WTC11 (cell line): ENCODE data around the gene C16orf54. TPM values are rescaled to one million over a fixed set of nuclear protein-coding genes. Genes with fewer than 3 reads are reported as not detected.
A peak's percentile ranks its signal among the peaks of the same experiment; 100 is the strongest.

Experiments used
- ATAC-seq: fragments of 200-7000 bp; cut with Tn5 transposase; 2 replicates; pipeline ENCODE4 v1.10.0; 2021; ENCODE audit warnings: mild to moderate bottlenecking, moderate library complexity
- CTCF ChIA-PET: fragments of 300-600 bp; sonication (Branson Sonifier 250); formaldehyde crosslinking; loops from one replicate; lab custom pipeline; 2021; ENCODE audit warnings: antibody characterized with exemption; lab: Charles Lee
- POLR2A ChIA-PET: fragments of 350-600 bp; sonication (Branson Sonifier 250); formaldehyde crosslinking; loops from one replicate; lab custom pipeline; 2021; ENCODE audit warnings: antibody characterized with exemption; lab: Charles Lee
- DNase-seq: peaks from one replicate; pipeline ENCODE4 v3.0.0; 2021; ENCODE audit warnings: low spot score
- H3K27ac Mint-ChIP-seq: 2 replicates; pipeline ENCODE4 v1.8.0; 2021; ENCODE audit warnings: mixed read lengths
- H3K27me3 Mint-ChIP-seq: 2 replicates; pipeline ENCODE4 v1.8.0; 2021; ENCODE audit warnings: low read depth, mild to moderate bottlenecking, moderate library complexity, mixed read lengths
- H3K36me3 Mint-ChIP-seq: 2 replicates; pipeline ENCODE4 v1.8.0; 2021; ENCODE audit warnings: mixed read lengths
- H3K4me1 Mint-ChIP-seq: 2 replicates; pipeline ENCODE4 v1.8.0; 2022; ENCODE audit warnings: mixed read lengths
- H3K4me3 Mint-ChIP-seq: 2 replicates; pipeline ENCODE4 v1.8.0; 2021; ENCODE audit warnings: mild to moderate bottlenecking, moderate library complexity, mixed read lengths
- H3K9me3 Mint-ChIP-seq: 2 replicates; pipeline ENCODE4 v1.8.0; 2021; ENCODE audit warnings: mixed read lengths
- ATF1 ChIP-seq: sonication (generic); formaldehyde crosslinking; IDR thresholded peaks from 2 replicates; pipeline ENCODE4 v1.8.1; 2023; ENCODE audit warnings: mild to moderate bottlenecking, moderate library complexity, missing genetic modification reagents
- ATF2 ChIP-seq: sonication (generic); formaldehyde crosslinking; IDR thresholded peaks from 2 replicates; pipeline ENCODE4 v1.8.1; 2022; ENCODE audit warnings: low read depth, missing genetic modification reagents, borderline replicate concordance
- CREB1 ChIP-seq: sonication (generic); formaldehyde crosslinking; IDR thresholded peaks from 2 replicates; pipeline ENCODE4 v1.8.0; 2023; ENCODE audit warnings: mild to moderate bottlenecking, missing genetic modification reagents
- E2F4 ChIP-seq: sonication (generic); formaldehyde crosslinking; IDR thresholded peaks from 2 replicates; pipeline ENCODE4 v1.8.1; 2022; ENCODE audit warnings: low read depth, mild to moderate bottlenecking, moderate library complexity, missing genetic modification reagents, borderline replicate concordance
- EMX1 ChIP-seq: fragments of 250-450 bp; sonication (Bioruptor Pico); IDR thresholded peaks from 2 replicates; pipeline ENCODE4 v1.8.0; 2021; ENCODE audit warnings: mild to moderate bottlenecking
- GRHL2 ChIP-seq: fragments of 250-450 bp; sonication (Bioruptor Pico); IDR thresholded peaks from 2 replicates; pipeline ENCODE4 v1.8.0; 2022; ENCODE audit warnings: mild to moderate bottlenecking, moderate library complexity; ENCODE audit not compliant: insufficient replicate concordance, severe bottlenecking
- HMGA2 ChIP-seq: fragments of 250-450 bp; sonication (Bioruptor Pico); IDR thresholded peaks from 2 replicates; pipeline ENCODE4 v1.4.0; 2021; ENCODE audit warnings: mild to moderate bottlenecking, moderate library complexity
- HMGXB4 ChIP-seq: sonication (generic); formaldehyde crosslinking; IDR thresholded peaks from 2 replicates; pipeline ENCODE4 v1.8.1; 2023; ENCODE audit warnings: mild to moderate bottlenecking, moderate library complexity, missing genetic modification reagents
- JAZF1 ChIP-seq: fragments of 250-450 bp; sonication (Bioruptor Pico); IDR thresholded peaks from 2 replicates; pipeline ENCODE4 v1.9.0; 2021; ENCODE audit warnings: moderate library complexity, mild to moderate bottlenecking, inconsistent platforms
- MLX ChIP-seq: sonication (generic); formaldehyde crosslinking; IDR thresholded peaks from 2 replicates; pipeline ENCODE4 v1.8.1; 2023; ENCODE audit warnings: mild to moderate bottlenecking, missing genetic modification reagents, moderate library complexity
- NR2C2 ChIP-seq: sonication (generic); formaldehyde crosslinking; IDR thresholded peaks from 2 replicates; pipeline ENCODE4 v1.8.0; 2022; ENCODE audit warnings: mild to moderate bottlenecking, missing genetic modification reagents
- NR3C1 ChIP-seq: sonication (generic); formaldehyde crosslinking; conservative IDR thresholded peaks from 2 replicates; pipeline ENCODE4 v1.8.1; 2023; ENCODE audit warnings: low read depth, mild to moderate bottlenecking, missing genetic modification reagents
- PREB ChIP-seq: sonication (generic); formaldehyde crosslinking; IDR thresholded peaks from 2 replicates; pipeline ENCODE4 v1.8.1; 2022; ENCODE audit warnings: mild to moderate bottlenecking, missing genetic modification reagents, moderate library complexity, borderline replicate concordance
- TCF7 ChIP-seq: sonication (generic); formaldehyde crosslinking; IDR thresholded peaks from 2 replicates; pipeline ENCODE4 v1.8.0; 2022; ENCODE audit warnings: mild to moderate bottlenecking, low read depth, missing genetic modification reagents, moderate library complexity
- TEAD1 ChIP-seq: sonication (generic); formaldehyde crosslinking; IDR thresholded peaks from 2 replicates; pipeline ENCODE4 v1.8.0; 2022; ENCODE audit warnings: mild to moderate bottlenecking, missing genetic modification reagents
- TEAD4 ChIP-seq: sonication (generic); formaldehyde crosslinking; IDR thresholded peaks from 2 replicates; pipeline ENCODE4 v1.8.0; 2022; ENCODE audit warnings: mild to moderate bottlenecking, missing genetic modification reagents
- TP53 ChIP-seq: sonication (generic); formaldehyde crosslinking; IDR thresholded peaks from 2 replicates; pipeline ENCODE4 v1.8.1; 2023; ENCODE audit warnings: mild to moderate bottlenecking, missing genetic modification reagents
- USF1 ChIP-seq: sonication (generic); formaldehyde crosslinking; IDR thresholded peaks from 2 replicates; pipeline ENCODE4 v1.8.0; 2022; ENCODE audit warnings: mild to moderate bottlenecking, missing genetic modification reagents
- ZNF263 ChIP-seq: sonication (generic); formaldehyde crosslinking; IDR thresholded peaks from 2 replicates; pipeline ENCODE4 v1.8.1; 2022; ENCODE audit warnings: low read depth, mild to moderate bottlenecking, moderate library complexity, missing genetic modification reagents
- ZNF317 ChIP-seq: sonication (generic); formaldehyde crosslinking; IDR thresholded peaks from 2 replicates; pipeline ENCODE4 v1.8.1; 2023; ENCODE audit warnings: low read depth, mild to moderate bottlenecking, moderate library complexity, missing genetic modification reagents, borderline replicate concordance
- ZNF396 ChIP-seq: fragments of 250-450 bp; sonication (Bioruptor Pico); IDR thresholded peaks from 2 replicates; pipeline ENCODE4 v1.8.0; 2021; ENCODE audit warnings: mild to moderate bottlenecking, moderate library complexity, borderline replicate concordance
- ZNF425 ChIP-seq: fragments of 250-450 bp; sonication (Bioruptor Pico); conservative IDR thresholded peaks from 2 replicates; pipeline ENCODE4 v1.9.0; 2021; ENCODE audit warnings: mild to moderate bottlenecking
- ZNF671 ChIP-seq: fragments of 250-450 bp; sonication (Bioruptor Pico); IDR thresholded peaks from 2 replicates; pipeline ENCODE4 v1.8.0; 2021; ENCODE audit warnings: mild to moderate bottlenecking
- total RNA-seq: library from RNA; stranded (reverse); gene quantifications from 3 replicates; pipeline ENCODE4 v1.2.3, GENCODE V29; 2021
- TF ChIP-seq, protein P1 (sequence below): sonication (generic); formaldehyde crosslinking; IDR thresholded peaks from 2 replicates; pipeline ENCODE4 v1.8.0; 2022; ENCODE audit warnings: mild to moderate bottlenecking, missing genetic modification reagents
- TF ChIP-seq, protein P2 (sequence below): sonication (generic); formaldehyde crosslinking; IDR thresholded peaks from 2 replicates; pipeline ENCODE4 v1.8.0; 2022; ENCODE audit warnings: mild to moderate bottlenecking, missing genetic modification reagents

The C16orf54 gene
- total RNA-seq, 1 experiment from 2014 or later: 0.09 TPM

DNA sequence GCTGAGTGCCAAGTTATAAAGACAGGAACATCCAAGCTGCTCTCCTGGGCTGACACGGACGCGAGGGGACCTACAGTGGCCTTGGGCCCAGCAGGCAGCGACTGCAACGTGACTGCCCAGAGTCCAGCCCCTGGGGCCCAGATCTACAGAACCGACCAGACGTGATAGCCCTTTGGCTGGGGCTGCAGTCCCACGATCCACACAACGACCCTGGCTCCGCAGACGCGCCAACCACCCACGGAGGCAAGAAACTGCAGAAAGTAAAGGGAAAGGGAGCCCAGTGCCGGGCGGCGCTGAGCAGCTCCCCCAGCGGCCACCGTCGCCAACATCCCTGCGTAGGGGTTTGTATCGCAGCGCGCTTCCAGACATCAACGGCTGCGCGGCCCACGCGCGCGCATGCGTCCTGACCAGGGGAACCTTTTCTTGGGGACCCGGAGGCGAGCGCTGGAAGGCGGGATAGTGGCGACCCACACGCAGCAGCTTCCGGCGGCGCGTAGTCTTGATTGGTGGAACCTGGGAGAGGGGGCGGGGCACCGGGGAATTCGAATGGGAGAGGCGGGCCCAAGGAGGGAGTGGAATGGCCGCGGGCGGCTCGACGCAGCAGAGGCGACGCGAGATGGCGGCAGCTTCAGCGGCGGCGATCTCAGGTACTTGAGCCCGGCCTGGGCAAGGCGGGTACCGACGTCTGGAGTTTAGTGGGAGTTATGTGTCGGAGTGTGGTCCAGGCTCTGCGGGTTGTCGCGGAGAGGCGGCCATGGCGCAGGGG, 44.6 kb upstream of the C16orf54 start, which contains the start of gene KIF22 (continued):
- TF ChIP-seq ZNF425 (CRISPR knock-in tag) (no peak), NR3C1 (no peak), CREB1 (0 out of 2 replicates have a peak, but pooled peaks have one; percentile 48), EMX1 (0 out of 2 replicates have a peak, but pooled peaks have one; percentile 28), TEAD4 (CRISPR knock-in tag) (no peak), HMGA2 (CRISPR knock-in tag) (no peak), USF1 (peak; percentile 43), HMGXB4 (peak; percentile 94), GRHL2 (no peak), ZNF671 (CRISPR knock-in tag) (no peak), ATF1 (no peak), PREB (peak; percentile 67; the same call in 1 of the 2 replicates), ZNF263 (no peak; the same call in 1 of the 2 replicates), JAZF1 (CRISPR knock-in tag) (no peak), ZNF317 (CRISPR knock-in tag) (no peak), E2F4 (CRISPR knock-in tag) (peak; percentile 78; the same call in 1 of the 2 replicates)
- TF ChIP-seq, protein P1, sequence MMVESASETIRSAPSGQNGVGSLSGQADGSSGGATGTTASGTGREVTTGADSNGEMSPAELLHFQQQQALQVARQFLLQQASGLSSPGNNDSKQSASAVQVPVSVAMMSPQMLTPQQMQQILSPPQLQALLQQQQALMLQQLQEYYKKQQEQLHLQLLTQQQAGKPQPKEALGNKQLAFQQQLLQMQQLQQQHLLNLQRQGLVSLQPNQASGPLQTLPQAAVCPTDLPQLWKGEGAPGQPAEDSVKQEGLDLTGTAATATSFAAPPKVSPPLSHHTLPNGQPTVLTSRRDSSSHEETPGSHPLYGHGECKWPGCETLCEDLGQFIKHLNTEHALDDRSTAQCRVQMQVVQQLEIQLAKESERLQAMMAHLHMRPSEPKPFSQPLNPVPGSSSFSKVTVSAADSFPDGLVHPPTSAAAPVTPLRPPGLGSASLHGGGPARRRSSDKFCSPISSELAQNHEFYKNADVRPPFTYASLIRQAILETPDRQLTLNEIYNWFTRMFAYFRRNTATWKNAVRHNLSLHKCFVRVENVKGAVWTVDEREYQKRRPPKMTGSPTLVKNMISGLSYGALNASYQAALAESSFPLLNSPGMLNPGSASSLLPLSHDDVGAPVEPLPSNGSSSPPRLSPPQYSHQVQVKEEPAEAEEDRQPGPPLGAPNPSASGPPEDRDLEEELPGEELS (CRISPR knock-in tag): no peak; the same call in 1 of the 2 replicates

DNA sequence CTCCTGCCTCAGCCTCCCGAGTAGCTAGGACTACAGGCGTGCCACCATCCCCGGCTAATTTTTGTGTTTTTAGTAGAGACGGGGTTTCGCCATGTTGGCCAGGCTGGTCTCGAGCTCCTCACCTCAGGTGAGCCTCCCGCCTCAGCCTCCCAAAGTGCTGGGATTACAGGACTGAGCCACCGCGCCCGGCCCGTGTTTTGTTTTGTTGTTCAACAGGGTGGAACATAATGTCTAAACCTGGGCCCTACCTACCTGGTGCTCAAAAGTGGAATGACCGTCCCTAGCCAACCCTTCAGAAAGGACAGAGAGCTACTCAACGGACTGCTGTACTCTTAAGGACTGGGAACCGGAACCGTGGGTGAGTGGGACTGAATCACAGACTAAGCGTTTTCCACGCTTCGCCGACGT, 44.0 kb upstream of the C16orf54 start:
- Mint-ChIP-seq H3K36me3 (peaks cover 17% of the 10 kb centered on the region), H3K9me3 (no peaks in the 10 kb centered on the region), H3K4me1 (peaks cover 30% of the 10 kb centered on the region), H3K27me3 (peaks cover 23% of the 10 kb centered on the region), H3K27ac (peak overlapping the region; percentile 97), H3K4me3 (peak overlapping the region; percentile 98)
- DNase-seq: no peak
- POLR2A ChIA-PET: interaction anchor here (0.6 to 1.6 kb wide), 11 partner anchors 12 to 242 kb away, joined by 3 to 6 read pairs (median 4); partner anchors contain the start of genes MAZ and SPN
- CTCF ChIA-PET: interaction anchor here (0.8 to 2.7 kb wide), 33 partner anchors 12 to 265 kb away, joined by 3 to 28 read pairs (median 5); partner anchors contain the start of genes ASPHD1, CDIPT, MAZ and PAGR1
- no peak for ATAC-seq
- no peak for TF ChIP-seq ATF1
- TF ChIP-seq ZNF396 (CRISPR knock-in tag): no peak
- no peak for TF ChIP-seq TP53 (CRISPR knock-in tag)
- TF ChIP-seq, protein P2, sequence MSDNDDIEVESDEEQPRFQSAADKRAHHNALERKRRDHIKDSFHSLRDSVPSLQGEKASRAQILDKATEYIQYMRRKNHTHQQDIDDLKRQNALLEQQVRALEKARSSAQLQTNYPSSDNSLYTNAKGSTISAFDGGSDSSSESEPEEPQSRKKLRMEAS (CRISPR knock-in tag): no peak
- TF ChIP-seq ATF2 (CRISPR knock-in tag): no peak
- TF ChIP-seq NR2C2 (CRISPR knock-in tag): no peak
- no peak for TF ChIP-seq TCF7
- TF ChIP-seq MLX (CRISPR knock-in tag): no peak
- no peak for TF ChIP-seq TEAD1
- TF ChIP-seq EMX1: no peak
